Naive thymus-derived CD8-positive, alpha-beta T cell (primary cell): Measurements from ENCODE around the gene NUP98. TPM values are rescaled to one million over a fixed set of nuclear protein-coding genes. Genes with fewer than 3 reads are reported as not detected.

ENCODE experiments used
- ATAC-seq, 2 donors: fragments of 150-1000 bp; cut with Tn5 transposase in 1 of 2; sonication (Bioruptor Pico), chemical (Tn5 transposase) in 1 of 2; 1 replicate in 1 of 2; 2 replicates in 1 of 2; pipeline ENCODE4 v1.10.0; 2021; ENCODE audit warnings: mild to moderate bottlenecking in 2 of 2, moderate library complexity in 2 of 2
- POLR2A ChIA-PET: fragments of 350-600 bp; sonication (Branson Sonifier 250); formaldehyde crosslinking; loops from one replicate; lab custom pipeline; 2021; ENCODE audit warnings: antibody characterized with exemption; lab: Charles Lee
- DNase-seq, 10 donors: peaks; one replicate each; pipeline versions ENCODE4 v3.0.0 to v3.0.0-alpha.2; 2020 to 2022
- H3K27ac Mint-ChIP-seq, 10 donors: one replicate each; pipeline ENCODE4 v1.8.0; 2020 to 2022; ENCODE audit warnings: mild to moderate bottlenecking in 10 of 10, mixed read lengths in 10 of 10, moderate library complexity in 4 of 10, inconsistent platforms in 1 of 10
- H3K27me3 Mint-ChIP-seq, 5 donors: one replicate each; pipeline ENCODE4 v1.8.0; 2021 to 2022; ENCODE audit warnings: mixed read lengths in 5 of 5
- H3K36me3 Mint-ChIP-seq, 3 donors: one replicate each; pipeline ENCODE4 v1.8.0; 2020 to 2022; ENCODE audit warnings: mixed read lengths in 3 of 3, mild to moderate bottlenecking in 2 of 3, inconsistent platforms in 1 of 3
- H3K4me1 Mint-ChIP-seq, 4 donors: one replicate each; pipeline ENCODE4 v1.8.0; 2021 to 2022; ENCODE audit warnings: mixed read lengths in 4 of 4
- H3K4me3 Mint-ChIP-seq, 10 donors: one replicate each; pipeline ENCODE4 v1.8.0; 2020 to 2022; ENCODE audit warnings: mild to moderate bottlenecking in 10 of 10, mixed read lengths in 10 of 10, moderate library complexity in 6 of 10, inconsistent platforms in 1 of 10
- H3K9me3 Mint-ChIP-seq, 9 donors: one replicate each; pipeline ENCODE4 v1.8.0; 2020 to 2022; ENCODE audit warnings: mixed read lengths in 9 of 9, mild to moderate bottlenecking in 3 of 9, inconsistent platforms in 1 of 9, moderate library complexity in 1 of 9
- polyA plus RNA-seq, 3 donors: library from polyadenylated mRNA; unstranded; fragments of 300-500 nt; fragmentation: Illumina TruSeq; gene quantifications; one replicate each; pipeline ENCODE4 v1.2.3, GENCODE V29; 2021
- total RNA-seq, 8 experiments: library from RNA in 2 of 8; stranded (reverse) in 2 of 8; gene quantifications; one replicate each; pipeline ENCODE4 v1.2.3 and lab custom pipeline; 2021 to 2026

Gene NUP98
- total and polyA plus RNA-seq, 5 experiments from 2014 or later, result 31.8 to 126 (median 50.9) TPM

DNA sequence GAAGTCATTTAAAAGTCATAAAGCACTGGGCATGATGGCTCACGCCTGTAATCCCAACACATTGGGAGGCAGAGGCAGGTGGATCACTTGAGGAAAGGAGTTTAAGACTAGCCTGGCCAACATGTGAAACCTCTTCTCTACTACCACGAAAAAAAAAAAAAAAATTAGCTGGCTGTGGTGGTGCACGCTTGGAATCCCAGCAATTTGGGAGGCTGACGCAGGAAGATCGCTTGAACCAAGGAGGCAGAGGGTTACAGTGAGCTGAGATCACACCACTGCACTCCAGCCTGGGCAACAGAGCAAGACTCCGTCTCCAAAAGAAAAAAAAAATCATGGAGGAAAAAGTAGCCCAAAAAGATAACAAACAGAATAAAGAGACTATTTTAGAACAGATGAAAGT, 42.2 kb downstream of the NUP98 start:
- Mint-ChIP-seq H3K27me3 (no peaks in the 10 kb centered on the region), H3K27ac (no peak overlapping the region), H3K4me1 (peaks cover 0 to 1% (median 0%) of the 10 kb centered on the region in 4 donors), H3K9me3 (no peaks in the 10 kb centered on the region), H3K4me3 (no peak overlapping the region), H3K36me3 (peaks cover 0 to 90% (median 21%) of the 10 kb centered on the region in 3 donors)
- no peak for ATAC-seq
- no peak for DNase-seq
- POLR2A ChIA-PET, result no interaction called here

DNA sequence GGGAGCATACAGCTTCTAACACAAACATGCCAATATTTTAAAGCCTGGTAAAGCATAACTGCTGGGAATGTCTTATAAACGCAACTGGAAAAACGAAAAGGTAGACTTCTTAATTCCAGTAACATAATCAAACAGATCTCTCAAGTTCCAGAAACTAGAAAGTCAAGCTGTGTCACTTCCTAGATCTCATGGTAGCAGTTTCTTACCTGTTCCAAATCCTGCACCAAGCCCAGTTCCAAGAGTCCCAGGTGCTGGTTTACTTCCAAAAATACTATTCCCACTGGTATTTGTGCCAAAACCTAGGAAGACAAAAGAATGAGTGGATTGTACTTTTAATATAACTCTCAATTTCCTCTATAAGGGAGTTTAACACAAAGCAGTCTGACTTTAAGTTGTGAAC, 44.2 kb downstream of the NUP98 start:
- DNase-seq (no peak), ATAC-seq (no peak)
- peaks cover 0 to 87% (median 12%) of the 10 kb centered on the region in 3 donors for H3K36me3 Mint-ChIP-seq
- no peak overlapping the region for H3K4me3 Mint-ChIP-seq
- POLR2A ChIA-PET, result interaction anchor here (0.7 kb wide), 1 partner anchor 68 kb away, joined by 3 read pairs; no protein-coding TSS in a partner anchor
- H3K27ac Mint-ChIP-seq, result peak overlapping the region in 6 of 10 donors; percentile 1 to 53 (median 20)
- H3K4me1 Mint-ChIP-seq, result peaks cover 0 to 2% (median 0%) of the 10 kb centered on the region in 4 donors
- no peaks in the 10 kb centered on the region for H3K9me3 Mint-ChIP-seq
- H3K27me3 Mint-ChIP-seq, result no peaks in the 10 kb centered on the region

DNA sequence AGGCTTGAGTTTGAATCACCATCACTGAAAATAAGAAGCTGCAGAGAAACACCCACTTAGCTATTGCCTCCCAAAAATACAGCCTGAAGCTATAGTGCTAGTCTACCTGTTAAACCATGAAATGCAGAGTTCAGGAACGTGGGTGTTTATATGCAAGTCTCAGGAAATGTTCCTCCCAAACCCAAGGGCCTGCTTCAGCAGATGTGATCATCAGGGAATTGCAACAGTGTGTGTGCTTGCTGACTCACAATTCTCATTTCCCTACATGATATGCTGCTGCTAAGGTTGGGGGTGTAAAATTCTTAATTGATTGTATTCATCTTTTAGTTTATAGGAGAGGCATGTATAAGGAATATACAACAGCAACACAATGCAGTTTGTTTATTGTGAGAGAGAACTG, 49.6 kb downstream of the NUP98 start:
- Mint-ChIP-seq H3K4me1 (peaks cover 0 to 2% (median 0%) of the 10 kb centered on the region in 4 donors), H3K36me3 (peaks cover 0 to 87% (median 11%) of the 10 kb centered on the region in 3 donors), H3K27me3 (no peaks in the 10 kb centered on the region), H3K9me3 (no peaks in the 10 kb centered on the region), H3K4me3 (no peak overlapping the region), H3K27ac (peak overlapping the region in 4 of 10 donors; percentile 6 to 63 (median 32))
- ATAC-seq (no peak), DNase-seq (no peak)
- POLR2A ChIA-PET, result no interaction called here

DNA sequence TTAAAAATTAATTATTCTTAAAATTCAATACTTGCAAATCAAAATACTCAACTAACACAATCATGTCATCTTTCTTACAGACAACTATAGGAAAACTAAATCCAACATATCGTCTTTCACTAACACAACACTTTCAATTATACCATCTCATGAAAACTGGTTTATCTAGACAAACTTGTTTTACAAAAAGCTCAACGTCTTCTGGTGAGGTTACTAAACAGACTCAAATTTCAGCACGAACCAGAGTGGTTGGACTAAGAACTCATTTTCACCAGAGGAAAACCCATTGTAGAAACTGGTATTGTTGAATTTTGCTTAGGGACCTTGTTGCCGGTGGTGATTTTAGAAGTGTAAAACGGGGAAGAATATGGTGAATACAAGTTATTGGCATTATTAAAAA, 52.2 kb downstream of the NUP98 start:
- Mint-ChIP-seq H3K4me1 (peaks cover 0 to 5% (median under 1%) of the 10 kb centered on the region in 4 donors), H3K27ac (peak overlapping the region in 1 of 10 donors; percentile 49), H3K36me3 (peaks cover 8 to 85% (median 10%) of the 10 kb centered on the region in 3 donors), H3K27me3 (no peaks in the 10 kb centered on the region), H3K4me3 (no peak overlapping the region), H3K9me3 (no peaks in the 10 kb centered on the region)
- no peak for DNase-seq
- POLR2A ChIA-PET, result no interaction called here
- no peak for ATAC-seq

DNA sequence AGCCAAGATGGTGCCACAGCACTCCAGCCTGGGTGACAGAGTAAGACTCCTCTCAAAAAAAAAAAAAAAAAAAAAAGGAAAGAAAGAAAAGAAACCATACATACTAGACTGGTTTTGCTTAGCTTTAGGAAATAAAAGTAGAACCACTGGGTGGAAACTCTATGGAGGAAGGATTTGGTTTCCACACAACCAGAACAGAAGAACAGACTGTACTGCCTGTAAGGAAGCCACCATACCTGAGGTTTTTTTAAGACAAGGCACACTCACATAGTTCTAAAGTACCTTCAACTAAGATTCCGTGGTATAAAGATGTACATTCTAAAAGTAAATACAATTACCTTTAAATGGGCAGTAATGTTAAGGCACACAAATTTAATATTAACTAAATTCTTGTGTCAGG, 58.6 kb downstream of the NUP98 start:
- no peak for ATAC-seq
- H3K36me3 Mint-ChIP-seq, result peaks cover 8 to 86% (median 11%) of the 10 kb centered on the region in 3 donors
- POLR2A ChIA-PET, result no interaction called here

DNA sequence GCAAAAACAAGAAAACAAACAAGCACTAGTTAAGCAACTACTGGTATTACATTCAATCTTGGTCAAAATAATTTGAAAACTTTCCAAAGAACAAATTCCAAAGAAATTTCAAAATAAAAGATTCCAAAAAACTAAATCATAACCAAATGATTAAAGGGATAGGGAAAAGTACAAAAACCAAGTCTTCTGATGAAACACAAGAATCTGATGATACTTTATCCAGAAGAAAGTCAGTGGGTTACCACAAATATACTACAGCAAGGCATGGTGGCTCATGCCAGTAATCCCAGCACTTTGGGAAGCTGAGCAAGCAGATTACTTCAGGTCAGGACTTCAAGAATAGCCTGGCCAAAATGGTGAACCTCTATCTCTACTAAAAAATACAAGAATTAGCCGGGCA, 59.1 kb downstream of the NUP98 start:
- Mint-ChIP-seq H3K4me3 (no peak overlapping the region), H3K9me3 (no peaks in the 10 kb centered on the region), H3K27ac (peak overlapping the region in 3 of 10 donors; percentile 7 to 43 (median 22)), H3K4me1 (peaks cover 0 to 6% (median 1%) of the 10 kb centered on the region in 4 donors), H3K27me3 (no peaks in the 10 kb centered on the region), H3K36me3 (peaks cover 8 to 86% (median 12%) of the 10 kb centered on the region in 3 donors)
- ATAC-seq (no peak), DNase-seq (no peak)
- POLR2A ChIA-PET, result no interaction called here

More for the DNA sequence above, 58.6 kb downstream of the NUP98 start:
- H3K4me3 Mint-ChIP-seq, result no peak overlapping the region
- peak overlapping the region in 1 of 10 donors; percentile 22 for H3K27ac Mint-ChIP-seq
- peaks cover 0 to 6% (median 0%) of the 10 kb centered on the region in 4 donors for H3K4me1 Mint-ChIP-seq
- H3K9me3 Mint-ChIP-seq, result no peaks in the 10 kb centered on the region
- DNase-seq, result no peak
- no peaks in the 10 kb centered on the region for H3K27me3 Mint-ChIP-seq

DNA sequence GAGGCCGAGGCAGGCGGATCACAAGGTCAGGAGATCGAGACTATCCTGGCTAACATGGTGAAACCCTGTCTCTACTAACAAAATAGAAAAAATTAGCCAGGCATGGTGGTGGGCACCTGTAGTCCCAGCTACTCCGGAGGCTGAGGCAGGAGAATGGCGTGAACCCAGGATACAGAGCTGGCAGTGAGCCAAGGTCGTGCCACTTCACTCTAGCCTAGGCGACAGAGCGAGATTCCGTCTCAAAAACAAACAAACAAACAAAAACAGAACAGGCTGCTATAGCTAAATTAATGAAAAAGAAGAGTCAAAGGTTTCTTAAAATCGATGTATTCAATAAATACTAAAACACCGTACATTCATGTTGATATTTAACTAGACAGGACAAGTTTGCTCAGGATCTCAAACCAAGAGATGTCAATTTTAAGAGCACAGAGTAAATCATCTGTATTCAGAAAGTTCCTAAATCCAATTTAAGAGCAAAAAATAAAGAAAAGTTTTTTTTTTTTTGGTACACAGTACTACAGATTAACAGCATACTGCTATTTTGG, 59.9 kb downstream of the NUP98 start:
- Mint-ChIP-seq H3K4me1 (peaks cover 4 to 10% (median 7%) of the 10 kb centered on the region in 4 donors), H3K36me3 (peaks cover 8 to 87% (median 9%) of the 10 kb centered on the region in 3 donors), H3K4me3 (no peak overlapping the region), H3K27ac (peak overlapping the region in 2 of 10 donors; percentile 40 to 69), H3K27me3 (no peaks in the 10 kb centered on the region), H3K9me3 (no peaks in the 10 kb centered on the region)
- no peak for DNase-seq
- no peak for ATAC-seq
- POLR2A ChIA-PET, result no interaction called here

DNA sequence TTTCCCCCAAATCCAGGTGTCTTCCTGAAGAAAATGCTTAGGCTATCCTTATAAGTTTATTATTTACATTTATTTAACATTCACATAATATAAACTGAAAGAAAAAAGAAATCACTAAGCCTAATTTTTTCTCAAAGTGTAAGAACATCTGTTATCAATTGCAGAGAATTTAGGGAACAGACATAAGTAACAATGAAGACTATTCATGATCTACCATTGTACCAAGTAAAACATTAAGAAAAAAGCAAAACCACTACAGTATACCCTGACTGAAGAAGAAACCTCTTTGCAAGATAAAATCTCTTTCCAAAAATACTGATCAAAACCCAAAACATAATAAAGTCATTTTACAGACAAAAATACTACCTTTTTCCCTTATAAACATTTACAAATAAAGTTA, 60.5 kb downstream of the NUP98 start:
- H3K4me1 Mint-ChIP-seq, result peaks cover 4 to 10% (median 6%) of the 10 kb centered on the region in 4 donors
- POLR2A ChIA-PET, result no interaction called here

DNA sequence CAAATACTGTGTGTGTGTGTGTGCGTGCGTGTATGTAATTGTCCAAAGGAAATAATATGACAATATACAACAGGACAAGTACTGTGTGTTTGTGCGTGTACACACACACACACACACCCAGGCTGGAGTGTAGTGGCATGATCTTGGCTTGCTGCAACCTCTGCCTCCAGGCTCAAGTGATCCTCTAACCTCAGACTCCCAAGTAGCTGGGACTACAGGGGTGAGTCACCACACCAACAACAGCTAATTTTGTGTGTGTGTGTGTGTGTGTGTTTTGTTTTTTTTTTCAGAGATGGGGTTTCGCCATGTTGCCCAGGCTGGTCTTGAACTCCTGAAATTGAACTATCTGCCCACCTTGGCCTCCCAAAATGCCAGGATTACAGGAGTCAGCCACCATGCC, 61.5 kb downstream of the NUP98 start:
- no peak overlapping the region for H3K4me3 Mint-ChIP-seq
- peaks cover 0 to 88% (median 15%) of the 10 kb centered on the region in 3 donors for H3K36me3 Mint-ChIP-seq
- peak overlapping the region in 1 of 10 donors; percentile 63 for H3K27ac Mint-ChIP-seq
- peaks cover 4 to 10% (median 5%) of the 10 kb centered on the region in 4 donors for H3K4me1 Mint-ChIP-seq
- H3K9me3 Mint-ChIP-seq, result no peaks in the 10 kb centered on the region
- DNase-seq, result no peak
- POLR2A ChIA-PET, result interaction anchor here (0.6 kb wide), 1 partner anchor 53 kb away, joined by 3 read pairs; no protein-coding TSS in a partner anchor
- no peaks in the 10 kb centered on the region for H3K27me3 Mint-ChIP-seq
- no peak for ATAC-seq

More for the DNA sequence above, 60.5 kb downstream of the NUP98 start:
- Mint-ChIP-seq H3K27me3 (no peaks in the 10 kb centered on the region), H3K27ac (peak overlapping the region in 1 of 10 donors; percentile 9), H3K9me3 (no peaks in the 10 kb centered on the region), H3K4me3 (no peak overlapping the region), H3K36me3 (peaks cover 5 to 88% (median 10%) of the 10 kb centered on the region in 3 donors)
- no peak for DNase-seq
- ATAC-seq, result no peak

DNA sequence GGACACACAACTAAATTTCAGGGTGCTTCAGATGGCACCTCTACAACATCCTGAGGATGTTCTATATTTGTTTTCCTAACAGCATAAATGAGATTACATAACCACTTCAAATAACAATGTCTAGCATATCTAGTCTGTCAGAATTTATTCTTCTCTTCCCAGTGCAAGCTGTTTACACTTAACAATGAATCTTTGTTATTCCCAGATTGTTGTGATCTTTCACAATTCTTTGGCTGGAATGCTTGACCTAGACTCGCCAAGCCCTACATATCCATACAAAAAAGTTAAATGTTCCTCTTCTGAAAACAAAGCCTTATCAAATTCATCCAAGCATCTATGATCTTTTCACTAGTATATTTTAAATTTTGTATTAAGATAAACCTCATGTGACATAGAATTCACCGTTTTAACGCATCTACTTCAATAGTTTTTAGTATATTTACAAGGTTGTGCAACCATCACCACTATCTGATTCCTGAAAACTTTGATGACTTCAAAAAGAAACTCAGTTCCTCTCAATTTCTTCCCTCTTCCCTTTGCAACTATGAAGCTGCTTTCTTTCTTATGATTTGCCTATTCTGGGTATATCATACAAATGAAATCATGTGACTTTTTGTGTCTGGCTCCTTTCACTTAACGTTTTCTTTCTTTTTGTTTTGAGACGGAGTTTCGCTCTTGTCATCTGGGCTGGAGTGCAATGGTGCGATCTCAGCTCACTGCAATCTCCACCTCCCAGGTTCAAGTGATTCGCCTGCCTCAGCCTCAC, 64.5 kb downstream of the NUP98 start:
- Mint-ChIP-seq H3K27ac (peak overlapping the region in 6 of 10 donors; percentile 10 to 82 (median 43)), H3K36me3 (peaks cover 10 to 96% (median 36%) of the 10 kb centered on the region in 3 donors), H3K4me3 (no peak overlapping the region), H3K4me1 (peaks cover 4 to 15% (median 10%) of the 10 kb centered on the region in 4 donors), H3K27me3 (no peaks in the 10 kb centered on the region), H3K9me3 (no peaks in the 10 kb centered on the region)
- DNase-seq, result no peak
- no peak for ATAC-seq
- POLR2A ChIA-PET, result no interaction called here

DNA sequence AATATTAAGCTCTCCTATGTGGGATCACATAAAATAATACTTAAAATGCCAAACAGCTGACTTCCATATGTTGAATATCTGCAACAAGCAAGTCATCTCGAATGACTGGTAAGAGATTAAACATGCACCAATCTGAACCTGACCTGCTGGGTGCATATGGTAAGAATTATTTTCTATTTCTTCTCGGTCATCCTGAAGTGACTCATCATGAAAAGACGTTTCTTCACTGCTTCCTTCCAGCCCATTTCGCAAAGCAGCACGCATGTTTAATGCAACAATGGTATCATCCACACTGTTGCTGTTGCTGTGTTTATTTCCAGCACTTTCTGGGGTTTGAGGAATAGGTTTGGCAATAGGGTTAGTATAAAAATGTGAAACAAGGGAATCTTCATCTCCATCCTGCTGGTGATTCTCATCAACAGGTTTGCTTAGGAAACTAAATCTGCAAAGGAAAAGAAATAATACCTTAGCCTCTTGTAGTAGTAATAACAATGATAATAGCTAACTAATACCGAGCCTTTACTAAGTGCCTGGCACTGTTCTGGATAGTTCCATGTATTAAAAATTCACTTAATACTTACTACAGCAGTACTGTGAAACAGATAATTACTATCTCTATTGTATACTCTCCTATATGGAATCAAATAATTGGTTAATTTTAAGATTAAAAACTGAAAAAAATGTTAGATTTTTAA, 74.2 kb downstream of the NUP98 start:
- Mint-ChIP-seq H3K36me3 (peaks cover 9 to 91% (median 49%) of the 10 kb centered on the region in 3 donors), H3K9me3 (no peaks in the 10 kb centered on the region), H3K4me1 (peaks cover 0 to 4% (median 1%) of the 10 kb centered on the region in 4 donors), H3K27ac (no peak overlapping the region), H3K4me3 (no peak overlapping the region), H3K27me3 (no peaks in the 10 kb centered on the region)
- ATAC-seq, result no peak
- DNase-seq, result no peak
- POLR2A ChIA-PET, result no interaction called here

DNA sequence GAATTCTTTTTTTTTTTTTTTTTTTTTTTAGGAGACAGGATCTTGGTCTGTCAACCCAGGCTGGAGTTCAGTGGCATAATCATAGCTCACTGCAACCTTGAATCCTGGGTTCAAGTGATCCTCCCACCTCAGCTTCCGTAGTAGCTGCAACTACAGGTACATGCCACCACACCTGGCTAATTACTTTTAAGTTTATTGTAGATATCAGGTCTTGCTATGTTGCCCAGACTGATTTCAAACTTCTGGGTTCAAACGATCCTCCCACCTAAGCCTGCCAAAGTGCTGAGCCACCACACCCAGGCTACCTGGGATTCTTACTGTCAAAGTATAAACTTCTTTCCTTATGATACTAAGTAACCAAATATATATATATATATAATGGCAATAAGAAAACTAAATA, 75.3 kb downstream of the NUP98 start:
- ATAC-seq, result no peak
- Mint-ChIP-seq H3K27me3 (no peaks in the 10 kb centered on the region), H3K27ac (no peak overlapping the region)

More for the DNA sequence above, 75.3 kb downstream of the NUP98 start:
- H3K9me3 Mint-ChIP-seq, result no peaks in the 10 kb centered on the region
- peaks cover 0 to 1% (median 0%) of the 10 kb centered on the region in 4 donors for H3K4me1 Mint-ChIP-seq
- POLR2A ChIA-PET, result no interaction called here
- DNase-seq, result no peak
- peaks cover 10 to 91% (median 51%) of the 10 kb centered on the region in 3 donors for H3K36me3 Mint-ChIP-seq
- H3K4me3 Mint-ChIP-seq, result no peak overlapping the region
